Measurements from ENCODE around the gene SEC14L3. TPM values are rescaled to one million over a fixed set of nuclear protein-coding genes. Genes with fewer than 3 reads are reported as not detected.

SEC14L3 gene
- total and polyA plus RNA-seq, 2 of the 4 experiments (the other 2 are of a cell fraction), result not detected

DNA sequence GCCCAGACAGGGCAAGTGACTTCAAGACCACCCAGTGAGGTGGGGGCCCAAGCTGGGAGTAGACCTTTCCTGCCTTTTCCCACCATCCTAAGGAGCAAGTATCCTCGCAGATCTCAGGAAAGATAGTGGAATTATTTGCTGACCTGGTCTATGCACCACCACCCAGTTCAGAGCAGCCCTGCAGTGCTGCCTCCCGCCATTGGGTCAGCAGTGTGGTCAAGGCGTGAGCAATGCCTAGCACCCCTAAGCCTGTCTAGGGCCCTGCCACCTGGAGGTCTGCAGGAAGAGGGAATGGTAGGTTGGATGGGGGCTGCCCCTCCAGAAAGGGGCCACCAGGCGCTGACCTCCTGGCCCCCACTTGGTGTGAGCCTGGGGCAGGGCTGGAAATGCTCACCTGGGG lies 39.7 kb downstream of the SEC14L3 start:
- no peak overlapping the region for H3K4me3 ChIP-seq (ENCODE audit: insufficient read depth, low read depth, low read length)
- no peak overlapping the region for H3K18ac ChIP-seq (ENCODE audit: low read depth, low read length)
- CTCF ChIA-PET, result no interaction called here
- H3K4me2 ChIP-seq (ENCODE audit: low read depth, low read length), result no peak overlapping the region
- H2BK20ac ChIP-seq (ENCODE audit: low read depth, low read length), result no peak overlapping the region
- no peak overlapping the region for H2AFZ ChIP-seq (replicated peaks; ENCODE audit: low read length, poor library complexity)
- H3K23ac ChIP-seq (ENCODE audit: low read depth, low read length), result no peak overlapping the region
- H3K9me3 ChIP-seq (ENCODE audit: control insufficient read depth, insufficient read depth, low read length), result no peaks in the 10 kb centered on the region
- BruUV-seq (replicated peaks), result no TSS peak
- no peak overlapping the region for H3K9ac ChIP-seq (ENCODE audit: low read depth, low read length)
- H3K4me1 ChIP-seq (ENCODE audit: control insufficient read depth, insufficient read depth, low read length), result no peaks in the 10 kb centered on the region
- no peak overlapping the region for H3K56ac ChIP-seq (ENCODE audit: extremely low read depth, insufficient read depth, low read length)
- H3K36me3 ChIP-seq (ENCODE audit: control insufficient read depth, insufficient read depth, low read length), result peaks cover 6% of the 10 kb centered on the region; the same call in 1 of the 2 replicates
- H4K8ac ChIP-seq (ENCODE audit: low read depth in 2 of 2, low read length in 2 of 2), result no peak overlapping the region
- no peak overlapping the region for H2BK120ac ChIP-seq (ENCODE audit: low read depth, low read length)
- no peak overlapping the region for H2AK9ac ChIP-seq (replicated peaks; ENCODE audit: low read depth, low read length, poor library complexity)
- no peak for DNase-seq
- no peak overlapping the region for H2BK15ac ChIP-seq (ENCODE audit: low read depth, low read length)
- H3K9me1 ChIP-seq (ENCODE audit: insufficient read depth, low read length), result no peaks in the 10 kb centered on the region
- in situ Hi-C loops (cut with MboI; ENCODE audit: low sequenced_read_pairs), result no loop called here
- H2BK5ac ChIP-seq (ENCODE audit: low read depth, low read length, poor library complexity, severe bottlenecking), result no peak overlapping the region
- no peaks in the 10 kb centered on the region for H3K27me3 ChIP-seq (ENCODE audit: control insufficient read depth, insufficient read depth, low read length)
- no CpG with 5 or more reads among the region's 4 CpGs for WGBS, 2 experiments (ENCODE audit: extremely low coverage in 2 of 2, insufficient read length in 1 of 2)
- no peak overlapping the region for H2AK5ac ChIP-seq (ENCODE audit: low read depth, low read length)
- no peak overlapping the region for H4K5ac ChIP-seq (ENCODE audit: low read depth, low read length)
- TF ChIP-seq CHD1 (IDR thresholded peaks at IDR 0.05; ENCODE audit: low read depth, low read length) (no peak), MAFK (IDR thresholded peaks at IDR 0.05; ENCODE audit: low read depth, low read length) (no peak), RAD21 (IDR thresholded peaks at IDR 0.05; ENCODE audit: low read length) (no peak), MXI1 (IDR thresholded peaks at IDR 0.05; ENCODE audit: borderline replicate concordance, low read depth, low read length) (no peak), POLR2A (IDR thresholded peaks at IDR 0.05; ENCODE audit: low read depth, low read length) (no peak), RCOR1 (IDR thresholded peaks at IDR 0.05; ENCODE audit: insufficient replicate concordance, low read length) (no peak), BHLHE40 (IDR thresholded peaks at IDR 0.05; ENCODE audit: low read depth, low read length) (no peak), SMC3 (IDR thresholded peaks at IDR 0.05; ENCODE audit: low read depth, low read length) (no peak), NFE2L2 (IDR thresholded peaks at IDR 0.05; ENCODE audit: low read depth, low read length) (no peak), MAZ (IDR thresholded peaks at IDR 0.05; ENCODE audit: borderline replicate concordance, low read depth, low read length) (no peak)
- TF ChIP-seq, protein P1, sequence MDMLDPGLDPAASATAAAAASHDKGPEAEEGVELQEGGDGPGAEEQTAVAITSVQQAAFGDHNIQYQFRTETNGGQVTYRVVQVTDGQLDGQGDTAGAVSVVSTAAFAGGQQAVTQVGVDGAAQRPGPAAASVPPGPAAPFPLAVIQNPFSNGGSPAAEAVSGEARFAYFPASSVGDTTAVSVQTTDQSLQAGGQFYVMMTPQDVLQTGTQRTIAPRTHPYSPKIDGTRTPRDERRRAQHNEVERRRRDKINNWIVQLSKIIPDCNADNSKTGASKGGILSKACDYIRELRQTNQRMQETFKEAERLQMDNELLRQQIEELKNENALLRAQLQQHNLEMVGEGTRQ (IDR thresholded peaks at IDR 0.05; ENCODE audit: low read depth, low read length), result no peak
- TF ChIP-seq, protein P2, sequence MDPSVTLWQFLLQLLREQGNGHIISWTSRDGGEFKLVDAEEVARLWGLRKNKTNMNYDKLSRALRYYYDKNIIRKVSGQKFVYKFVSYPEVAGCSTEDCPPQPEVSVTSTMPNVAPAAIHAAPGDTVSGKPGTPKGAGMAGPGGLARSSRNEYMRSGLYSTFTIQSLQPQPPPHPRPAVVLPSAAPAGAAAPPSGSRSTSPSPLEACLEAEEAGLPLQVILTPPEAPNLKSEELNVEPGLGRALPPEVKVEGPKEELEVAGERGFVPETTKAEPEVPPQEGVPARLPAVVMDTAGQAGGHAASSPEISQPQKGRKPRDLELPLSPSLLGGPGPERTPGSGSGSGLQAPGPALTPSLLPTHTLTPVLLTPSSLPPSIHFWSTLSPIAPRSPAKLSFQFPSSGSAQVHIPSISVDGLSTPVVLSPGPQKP (IDR thresholded peaks at IDR 0.05; ENCODE audit: borderline replicate concordance, low read depth, low read length), result no peak
- TF ChIP-seq, protein P3, sequence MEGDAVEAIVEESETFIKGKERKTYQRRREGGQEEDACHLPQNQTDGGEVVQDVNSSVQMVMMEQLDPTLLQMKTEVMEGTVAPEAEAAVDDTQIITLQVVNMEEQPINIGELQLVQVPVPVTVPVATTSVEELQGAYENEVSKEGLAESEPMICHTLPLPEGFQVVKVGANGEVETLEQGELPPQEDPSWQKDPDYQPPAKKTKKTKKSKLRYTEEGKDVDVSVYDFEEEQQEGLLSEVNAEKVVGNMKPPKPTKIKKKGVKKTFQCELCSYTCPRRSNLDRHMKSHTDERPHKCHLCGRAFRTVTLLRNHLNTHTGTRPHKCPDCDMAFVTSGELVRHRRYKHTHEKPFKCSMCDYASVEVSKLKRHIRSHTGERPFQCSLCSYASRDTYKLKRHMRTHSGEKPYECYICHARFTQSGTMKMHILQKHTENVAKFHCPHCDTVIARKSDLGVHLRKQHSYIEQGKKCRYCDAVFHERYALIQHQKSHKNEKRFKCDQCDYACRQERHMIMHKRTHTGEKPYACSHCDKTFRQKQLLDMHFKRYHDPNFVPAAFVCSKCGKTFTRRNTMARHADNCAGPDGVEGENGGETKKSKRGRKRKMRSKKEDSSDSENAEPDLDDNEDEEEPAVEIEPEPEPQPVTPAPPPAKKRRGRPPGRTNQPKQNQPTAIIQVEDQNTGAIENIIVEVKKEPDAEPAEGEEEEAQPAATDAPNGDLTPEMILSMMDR (conservative IDR thresholded peaks at IDR 0.05; ENCODE audit: low read depth, low read length), result no peak
- no peak overlapping the region for H3K27ac ChIP-seq (ENCODE audit: insufficient read depth, low read length)
- H3K4ac ChIP-seq (ENCODE audit: low read depth, low read length), result no peak overlapping the region
- H3K14ac ChIP-seq (replicated peaks; ENCODE audit: low read depth, low read length), result no peak overlapping the region
- intact Hi-C loops (cut with micrococcal nuclease), result no loop called here
- H4K20me1 ChIP-seq (ENCODE audit: insufficient read depth, low read length), result no peaks in the 10 kb centered on the region
- no peak overlapping the region for H4K91ac ChIP-seq (ENCODE audit: insufficient read depth, low read depth, low read length)
- no peaks in the 10 kb centered on the region for H3K79me1 ChIP-seq (ENCODE audit: low read depth in 1 of 2, low read length in 2 of 2)
- dilution Hi-C loops (cut with HindIII; ENCODE audit: low sequenced_read_pairs, unreplicated experiment), result no loop called here
- ATAC-seq (ENCODE audit: low read depth), result no peak
- POLR2A ChIA-PET (ENCODE audit: unreplicated experiment), result interaction anchor here (0.6 kb wide), 1 partner anchor 25 kb away, joined by 6 read pairs; no protein-coding TSS in a partner anchor
